HUES64 (cell line): Measurements from ENCODE around the gene TNS3.

Experiments used
- H3K27ac ChIP-seq: 2 replicates; pipeline ENCODE4 v1.7.0; 2013; ENCODE audit warnings: low read depth, low read length, inconsistent platforms
- H3K27me3 ChIP-seq: 2 replicates; pipeline ENCODE4 v1.6.1; 2013; ENCODE audit warnings: mild to moderate bottlenecking, low read length; ENCODE audit not compliant: insufficient read depth
- H3K36me3 ChIP-seq: 2 replicates; pipeline ENCODE4 v1.6.1; 2013; ENCODE audit warnings: mild to moderate bottlenecking, low read length; ENCODE audit not compliant: insufficient read depth
- H3K4me1 ChIP-seq: 2 replicates; pipeline ENCODE4 v1.6.1; 2013; ENCODE audit warnings: mild to moderate bottlenecking, low read length, moderate library complexity; ENCODE audit not compliant: insufficient read depth
- H3K4me3 ChIP-seq: 2 replicates; pipeline ENCODE4 v1.5.1; 2013; ENCODE audit warnings: mild to moderate bottlenecking, low read length, moderate library complexity
- H3K9ac ChIP-seq: 2 replicates; pipeline ENCODE4 v1.6.1; 2013; ENCODE audit warnings: mild to moderate bottlenecking, low read depth, low read length
- H3K9me3 ChIP-seq: 2 replicates; pipeline ENCODE4 v1.6.1; 2013; ENCODE audit warnings: low read depth, low read length; ENCODE audit not compliant: insufficient read depth
- WGBS: fragments of 150-250, 120-280 bp; methylation state at CpG from one replicate; pipeline ENCODE4 v1.1.7; 2013; ENCODE audit warnings: missing lambda C conversion rate; 5-methylcytosine and 5-hydroxymethylcytosine counted together

The TNS3 gene

DNA sequence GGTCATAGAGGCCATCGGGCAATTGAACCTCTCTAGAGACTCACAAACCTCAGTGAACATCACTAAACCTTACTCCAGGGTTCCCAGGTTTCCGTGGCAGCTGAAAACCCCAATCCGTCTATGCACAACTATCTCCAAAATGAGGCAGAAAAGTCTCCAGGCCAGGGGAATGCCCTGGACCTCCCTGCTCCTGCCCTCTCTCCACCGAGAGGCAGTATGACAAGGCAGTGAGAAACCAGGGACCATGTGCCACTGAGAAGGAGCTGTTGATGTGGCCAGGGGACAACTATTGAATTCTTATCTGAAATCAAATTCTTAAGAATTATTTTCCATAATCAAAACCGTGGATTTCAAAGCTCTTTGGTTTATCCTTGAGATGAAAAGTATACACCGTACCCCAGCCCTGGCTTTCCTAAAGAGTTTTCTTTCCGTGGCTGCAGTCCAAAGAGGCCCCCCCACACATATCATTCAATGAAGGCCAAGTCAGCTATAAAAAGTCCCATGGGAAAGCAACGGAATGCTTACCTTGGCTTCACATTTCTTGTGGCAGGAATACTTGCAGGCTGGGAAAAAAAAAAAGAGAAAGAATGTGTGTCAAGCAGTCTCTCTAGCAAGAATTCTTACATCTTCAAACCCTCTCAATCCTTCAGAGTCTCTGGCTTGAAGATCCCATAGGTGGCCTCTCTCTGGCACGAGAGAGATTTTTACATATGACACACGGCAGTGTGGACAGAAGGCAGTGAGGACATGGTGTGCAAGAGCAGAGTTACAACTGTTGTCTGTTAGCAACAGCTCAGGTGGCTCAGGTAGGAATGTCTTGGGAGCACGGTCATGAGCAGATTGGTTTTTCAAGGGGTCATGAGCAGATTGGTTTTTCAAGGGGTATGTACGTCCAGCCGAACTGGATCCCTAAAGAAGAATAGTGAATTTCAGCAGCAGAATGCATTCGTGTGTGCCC is 75.2 kb downstream of the TNS3 start:
- Histone ChIP-seq H3K9me3 (no peaks in the 10 kb centered on the region), H3K4me1 (peaks cover 2% of the 10 kb centered on the region; the same call in 1 of the 2 replicates), H3K27me3 (no peaks in the 10 kb centered on the region), H3K27ac (no peak overlapping the region), H3K4me3 (no peak overlapping the region), H3K36me3 (peaks cover 2% of the 10 kb centered on the region; the same call in 1 of the 2 replicates), H3K9ac (no peak overlapping the region)
- WGBS: 92% methylated on average over 14 of the region's 14 CpGs

DNA sequence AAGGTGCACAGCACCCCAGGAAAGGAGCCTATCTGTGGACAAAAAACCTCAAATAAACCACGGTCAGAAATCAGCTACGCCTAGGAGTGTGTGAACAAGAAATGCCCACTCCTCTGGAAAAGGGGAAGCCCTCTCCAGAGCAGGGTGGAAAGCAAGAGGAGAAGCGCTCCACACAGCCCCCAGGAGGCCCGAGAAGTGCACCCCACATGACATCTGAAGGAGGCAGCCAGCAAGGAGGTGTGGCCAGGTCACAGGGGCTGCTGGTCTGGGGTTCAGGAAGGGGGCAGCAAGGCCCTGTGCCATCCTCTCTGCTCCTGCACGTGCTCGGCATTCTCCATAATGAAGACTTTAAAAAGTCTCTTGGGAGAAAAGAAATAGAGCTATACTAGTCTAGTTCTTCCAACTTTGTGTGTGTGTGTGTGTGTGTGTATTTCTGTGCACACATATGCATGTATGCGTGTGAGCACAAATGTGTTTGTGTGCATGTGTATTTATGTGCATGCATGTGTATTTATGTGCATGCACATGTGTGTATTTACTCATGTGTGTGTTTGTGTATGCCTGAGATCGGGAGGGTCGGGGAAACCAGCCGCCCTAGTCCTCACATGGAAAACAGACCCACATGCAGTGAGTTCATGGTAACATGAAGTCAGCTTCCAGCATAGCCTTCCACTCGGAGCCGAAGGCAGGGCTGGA is 76.5 kb downstream of the TNS3 start:
- Histone ChIP-seq H3K36me3 (peaks cover 2% of the 10 kb centered on the region; the same call in 1 of the 2 replicates), H3K4me1 (peaks cover 2% of the 10 kb centered on the region; the same call in 1 of the 2 replicates), H3K27me3 (no peaks in the 10 kb centered on the region), H3K9ac (no peak overlapping the region), H3K9me3 (no peaks in the 10 kb centered on the region), H3K27ac (no peak overlapping the region), H3K4me3 (no peak overlapping the region)
- WGBS: 94% methylated on average over 12 of the region's 12 CpGs

DNA sequence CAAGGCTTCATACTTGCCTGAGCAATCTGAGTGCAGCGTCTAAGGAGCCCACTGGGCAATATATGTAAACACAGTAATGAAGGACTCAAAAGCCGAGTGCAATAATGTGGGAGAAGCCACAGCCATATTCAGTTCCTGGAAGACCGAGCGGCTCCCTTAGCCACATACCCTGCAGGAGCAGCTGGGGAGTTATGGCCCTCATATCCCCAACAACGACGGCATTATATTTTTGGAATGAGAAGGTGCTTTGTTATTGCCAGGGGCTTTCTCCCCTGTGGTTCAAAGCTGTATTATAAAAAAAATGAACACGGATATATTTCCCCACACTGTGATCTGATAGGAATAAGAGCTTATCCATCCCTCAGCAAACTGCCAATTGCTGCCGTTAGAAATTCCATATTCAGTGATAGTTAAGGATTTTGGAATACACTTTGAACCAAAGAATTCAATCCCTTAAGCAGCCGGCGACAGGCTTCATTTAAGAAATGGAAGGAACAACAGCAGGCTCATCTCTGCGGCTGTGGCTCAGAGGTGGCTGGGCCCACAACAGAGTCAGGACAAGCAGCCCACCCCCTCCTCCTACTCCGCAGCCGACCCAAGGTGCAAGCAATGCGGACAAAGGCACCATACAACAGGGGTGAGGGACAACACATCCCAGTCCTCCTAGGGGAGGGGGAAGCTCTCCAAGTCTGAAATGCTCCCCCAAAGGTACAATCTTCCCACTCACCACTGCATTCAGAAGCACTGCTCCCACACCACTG is 77.2 kb downstream of the TNS3 start:
- no peaks in the 10 kb centered on the region for H3K9me3 ChIP-seq
- 87% methylated on average over 13 of the region's 14 CpGs for WGBS
- no peak overlapping the region for H3K27ac ChIP-seq
- no peak overlapping the region for H3K4me3 ChIP-seq
- H3K9ac ChIP-seq: no peak overlapping the region
- H3K27me3 ChIP-seq: no peaks in the 10 kb centered on the region
- peaks cover 2% of the 10 kb centered on the region; the same call in 1 of the 2 replicates for H3K36me3 ChIP-seq
- H3K4me1 ChIP-seq: peaks cover 2% of the 10 kb centered on the region; the same call in 1 of the 2 replicates

DNA sequence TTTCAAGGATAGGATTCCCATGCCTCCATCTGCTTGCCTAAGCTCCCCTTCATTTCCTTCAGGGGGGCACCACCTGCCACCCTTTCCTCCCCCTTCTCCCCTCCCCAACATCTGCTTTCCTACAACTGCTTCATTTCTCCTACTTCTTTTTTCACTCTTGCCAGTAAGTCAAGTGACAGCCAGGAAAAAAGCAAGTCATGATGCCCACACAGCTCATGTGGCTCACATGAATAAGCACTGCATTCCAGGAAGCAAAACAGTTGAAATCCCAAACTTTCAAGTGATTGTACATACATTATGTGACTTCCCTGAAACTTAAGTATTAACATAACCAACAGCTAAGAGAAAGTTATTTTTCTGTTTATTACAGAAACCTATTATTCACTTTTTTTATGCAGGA is 78.6 kb downstream of the TNS3 start:
- Histone ChIP-seq H3K9ac (no peak overlapping the region), H3K27ac (no peak overlapping the region), H3K27me3 (no peaks in the 10 kb centered on the region), H3K4me3 (no peak overlapping the region), H3K4me1 (peaks cover 2% of the 10 kb centered on the region; the same call in 1 of the 2 replicates), H3K9me3 (no peaks in the 10 kb centered on the region), H3K36me3 (no peaks in the 10 kb centered on the region)

DNA sequence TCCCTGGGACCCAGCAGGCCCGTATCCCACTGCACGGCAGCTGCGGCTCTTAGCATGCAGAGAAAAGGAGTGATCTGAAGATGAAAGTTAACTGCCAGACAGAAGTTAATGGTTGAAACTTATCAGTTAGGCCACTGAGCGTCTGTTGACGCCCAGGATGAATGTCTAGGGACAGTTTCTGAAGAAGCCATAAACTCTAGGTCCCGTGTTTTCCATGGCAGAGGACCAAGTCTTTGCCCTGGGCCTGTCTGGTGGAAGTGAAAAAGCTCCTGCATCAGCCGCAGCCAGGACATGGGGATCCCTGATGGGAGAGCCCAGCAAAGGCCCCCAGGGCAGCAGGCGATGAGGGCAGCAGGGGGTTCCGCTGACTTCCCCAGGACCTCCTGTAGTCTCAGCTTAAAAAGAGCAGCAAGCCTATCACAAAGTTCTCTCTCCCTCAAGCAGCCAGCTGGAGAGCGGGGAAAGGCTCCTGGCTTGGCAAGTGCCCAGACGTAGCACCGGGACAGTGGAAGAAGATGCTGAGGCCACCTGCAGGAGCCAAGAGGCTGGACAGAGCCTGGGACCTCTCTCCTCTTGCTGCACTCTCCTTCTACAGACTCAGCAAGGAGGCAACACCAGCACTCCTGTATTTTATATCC is 79.6 kb downstream of the TNS3 start:
- Histone ChIP-seq H3K4me1 (peaks cover 6% of the 10 kb centered on the region), H3K9ac (no peak overlapping the region), H3K27me3 (no peaks in the 10 kb centered on the region), H3K4me3 (no peak overlapping the region), H3K27ac (no peak overlapping the region), H3K9me3 (no peaks in the 10 kb centered on the region), H3K36me3 (no peaks in the 10 kb centered on the region)
- 89% methylated on average over 12 of the region's 12 CpGs for WGBS

DNA sequence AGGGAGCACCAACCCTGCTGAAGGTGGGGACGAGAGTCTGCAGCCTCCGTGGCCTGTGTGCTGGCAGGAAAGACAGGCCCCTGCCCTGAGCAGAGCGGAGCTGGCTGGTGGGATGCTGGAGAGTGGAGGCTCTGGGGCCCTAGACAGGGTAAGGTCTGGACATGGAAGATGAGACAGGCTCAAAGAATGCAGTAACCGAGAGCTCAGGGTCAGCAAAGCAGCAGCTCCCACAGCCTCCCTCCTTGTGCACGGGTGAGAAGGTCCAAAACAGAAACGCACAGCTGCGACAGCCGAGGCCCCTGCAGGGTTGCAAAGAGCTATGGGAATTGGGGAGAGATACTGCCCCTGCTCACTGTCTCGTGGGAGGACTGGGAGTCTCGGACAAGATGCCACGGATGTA is 80.5 kb downstream of the TNS3 start:
- H3K27me3 ChIP-seq: no peaks in the 10 kb centered on the region
- H3K36me3 ChIP-seq: no peaks in the 10 kb centered on the region
- WGBS: 88% methylated on average over 11 of the region's 11 CpGs
- H3K9ac ChIP-seq: no peak overlapping the region
- H3K27ac ChIP-seq: no peak overlapping the region
- peaks cover 11% of the 10 kb centered on the region for H3K4me1 ChIP-seq
- no peaks in the 10 kb centered on the region for H3K9me3 ChIP-seq
- H3K4me3 ChIP-seq: no peak overlapping the region

DNA sequence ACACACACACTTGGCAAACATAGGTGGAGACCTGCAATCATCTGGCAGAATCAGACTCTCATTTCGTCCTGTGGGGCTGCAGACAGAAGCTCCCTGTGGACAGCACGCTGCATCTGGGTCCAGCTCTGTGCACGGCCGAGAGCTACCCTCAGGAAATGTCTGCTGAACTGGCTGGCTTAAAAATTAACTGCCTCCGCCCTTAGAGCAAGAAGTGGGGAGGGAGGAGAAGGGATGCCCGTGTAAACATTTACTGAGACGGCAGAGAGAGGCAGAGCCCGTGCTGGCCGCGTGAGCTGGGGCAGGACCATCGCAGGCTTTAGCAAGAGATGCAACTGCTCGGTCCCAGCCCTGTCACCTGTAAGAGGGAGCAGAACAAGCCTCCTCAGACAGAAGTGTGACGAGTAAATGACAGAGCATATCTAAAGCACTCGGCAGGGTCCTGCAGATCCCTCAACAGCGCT is 81.8 kb downstream of the TNS3 start:
- Histone ChIP-seq H3K27ac (no peak overlapping the region), H3K9me3 (no peaks in the 10 kb centered on the region), H3K4me1 (peaks cover 19% of the 10 kb centered on the region), H3K9ac (no peak overlapping the region), H3K36me3 (no peaks in the 10 kb centered on the region), H3K4me3 (no peak overlapping the region), H3K27me3 (no peaks in the 10 kb centered on the region)
- WGBS: 78% methylated on average over 15 of the region's 15 CpGs

DNA sequence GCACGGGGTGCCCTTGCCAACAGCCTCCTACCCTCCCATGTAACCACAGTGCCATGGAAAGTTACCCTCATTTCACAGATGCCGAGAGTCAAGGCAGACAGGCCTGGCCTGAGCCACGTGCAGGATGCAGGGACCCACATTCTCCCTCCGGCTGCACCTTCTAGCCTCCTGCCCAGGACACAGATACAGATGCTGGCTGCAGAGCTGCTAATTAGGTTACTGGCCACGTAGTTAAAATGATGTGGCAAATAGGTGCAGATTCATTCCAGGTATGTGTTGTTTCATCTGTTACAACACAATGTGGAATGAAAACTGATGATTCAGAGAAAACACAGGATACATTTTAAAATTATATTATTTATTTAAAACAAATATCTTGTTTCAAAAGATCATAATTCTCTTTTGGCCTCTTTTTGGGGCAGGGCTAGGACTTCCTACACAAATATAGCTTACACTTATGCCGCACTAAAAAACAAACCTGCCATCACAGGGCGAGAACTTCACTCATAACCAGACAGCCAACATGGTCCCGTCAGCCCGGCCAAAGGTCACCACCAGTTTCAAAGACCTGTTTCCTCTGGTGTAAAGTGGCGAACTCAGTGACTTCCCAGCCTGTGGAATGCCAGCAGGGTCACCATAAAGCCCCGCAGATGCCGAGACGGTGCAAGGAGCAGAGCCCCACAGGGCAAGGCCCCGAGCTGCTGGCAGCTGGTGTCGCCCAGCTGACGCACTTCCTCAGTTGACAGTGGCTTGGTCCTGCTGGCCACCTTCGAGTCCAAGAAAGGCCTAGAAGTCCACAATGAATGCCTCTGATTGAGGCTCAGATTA is 83.5 kb downstream of the TNS3 start:
- Histone ChIP-seq H3K36me3 (no peaks in the 10 kb centered on the region), H3K9ac (no peak overlapping the region), H3K27ac (no peak overlapping the region), H3K4me1 (peaks cover 32% of the 10 kb centered on the region), H3K9me3 (no peaks in the 10 kb centered on the region), H3K27me3 (no peaks in the 10 kb centered on the region), H3K4me3 (no peak overlapping the region)
- WGBS: 92% methylated on average over 17 of the region's 17 CpGs

DNA sequence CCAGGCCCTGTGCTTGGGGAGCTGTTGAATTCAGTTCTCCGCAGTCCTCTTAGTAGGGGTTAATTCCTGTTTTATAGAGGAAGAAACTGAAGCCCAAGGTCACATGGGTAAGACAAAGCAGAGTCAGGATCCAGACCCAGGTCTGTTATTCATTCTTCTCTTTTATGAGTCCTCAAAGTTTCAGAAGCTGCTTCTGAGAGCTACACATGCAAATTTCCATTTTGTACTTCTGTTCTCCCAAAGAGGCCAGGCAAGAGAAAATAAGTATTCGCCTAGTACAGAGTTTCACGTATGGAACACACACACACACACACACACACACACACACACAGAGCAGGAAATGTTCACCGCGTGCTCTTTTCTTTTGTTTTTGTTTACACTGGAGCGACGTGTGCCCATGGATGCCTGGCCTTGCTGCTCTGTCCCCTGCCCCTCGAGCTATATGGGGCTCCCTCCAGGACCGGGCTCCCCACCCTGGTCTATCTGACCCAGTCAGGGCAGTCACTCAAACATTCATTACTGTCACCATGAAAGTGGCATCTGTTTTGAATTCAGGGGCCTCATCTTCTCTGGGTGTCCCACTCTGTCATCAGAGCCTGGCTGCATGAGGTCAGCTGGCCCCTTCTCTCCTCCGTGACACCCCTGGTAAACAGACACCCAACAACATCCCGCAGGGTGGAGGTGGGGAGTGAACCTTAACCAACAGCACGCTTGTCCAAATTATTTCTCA is 84.4 kb downstream of the TNS3 start:
- H3K27ac ChIP-seq: no peak overlapping the region
- H3K36me3 ChIP-seq: no peaks in the 10 kb centered on the region
- WGBS: 87% methylated on average over 12 of the region's 12 CpGs
- H3K4me3 ChIP-seq: no peak overlapping the region
- H3K9ac ChIP-seq: no peak overlapping the region
- H3K27me3 ChIP-seq: no peaks in the 10 kb centered on the region
- H3K4me1 ChIP-seq: peaks cover 39% of the 10 kb centered on the region
- H3K9me3 ChIP-seq: no peaks in the 10 kb centered on the region
